B cell (primary cell): ENCODE data around the gene TRABD2B.

Experiments used
- CTCF ChIP-seq: fragments of 200-600 bp; IDR thresholded peaks from one replicate; pipeline ENCODE4 v1.8.0; 2022; ENCODE audit warnings: antibody characterized with exemption, mild to moderate bottlenecking
- EZH2 ChIP-seq: IDR thresholded peaks from 2 replicates; pipeline ENCODE4 v1.6.1; 2012; ENCODE audit warnings: borderline replicate concordance, low read depth, mild to moderate bottlenecking, moderate library complexity, low read length; ENCODE audit not compliant: insufficient read depth, poor library complexity, severe bottlenecking

GRCh38 chr1:47917687-47918086, 79.5 kb downstream of the TRABD2B start:
- TF ChIP-seq EZH2 (no peak), CTCF (no peak)
